HEK293 (cell line): ENCODE data around the gene SEMA4C.

Source experiments
- CTCF ChIA-PET: fragments of 350-600 bp; formaldehyde crosslinking; extraction: SDS; loops from one replicate; lab custom pipeline; 2021; ENCODE audit warnings: antibody characterized with exemption; lab: Yijun Ruan, JAX
- POLR2A ChIA-PET: fragments of 300-600 bp; formaldehyde crosslinking; extraction: SDS; loops from one replicate; lab custom pipeline; 2020; ENCODE audit warnings: antibody characterized with exemption, inconsistent platforms; lab: Yijun Ruan, JAX
- H3K27ac ChIP-seq: fragments of 200-500 bp; sonication (Bioruptor generic); 2 replicates; pipeline ENCODE4 v1.5.1; 2014; ENCODE audit warnings: low read depth, low read length, control low read depth, inconsistent platforms; ENCODE audit errors: extremely low read depth
- H3K36me3 ChIP-seq, 2 experiments: fragments of 200-500 bp in 1 of 2; sonication (Bioruptor generic) in 1 of 2; 1 replicate in 1 of 2; 2 replicates in 1 of 2; pipeline ENCODE4 v1.5.1; 2014 to 2017; ENCODE audit warnings: inconsistent platforms in 2 of 2, low read length in 2 of 2; ENCODE audit not compliant: control insufficient read depth in 2 of 2, insufficient read depth in 1 of 2
- H3K4me1 ChIP-seq: fragments of 200-500 bp; sonication (Bioruptor generic); 2 replicates; pipeline ENCODE4 v1.5.1; 2014; ENCODE audit warnings: mild to moderate bottlenecking, low read length, inconsistent platforms; ENCODE audit not compliant: control insufficient read depth, insufficient read depth
- H3K4me3 ChIP-seq: 2 replicates; pipeline ENCODE4 v1.5.1; 2011; ENCODE audit warnings: low read depth, mild to moderate bottlenecking, control low read depth, low read length, moderate library complexity
- H3K9me3 ChIP-seq: fragments of 200-500 bp; sonication (Bioruptor generic); 2 replicates; pipeline ENCODE4 v1.5.1; 2014; ENCODE audit warnings: low read depth, low read length, inconsistent platforms; ENCODE audit not compliant: control insufficient read depth, insufficient read depth
- ELK4 ChIP-seq: IDR thresholded peaks from 2 replicates; pipeline ENCODE4 v1.6.1; 2011; ENCODE audit warnings: mild to moderate bottlenecking, low read depth, low read length, borderline replicate concordance
- INSM2 ChIP-seq: fragments of 450-650 bp; formaldehyde crosslinking; IDR thresholded peaks from 2 replicates; pipeline ENCODE4 v1.5.1; 2016; ENCODE audit warnings: missing biosample characterization, missing genetic modification characterization
- KLF10 ChIP-seq: fragments of 450-650 bp; IDR thresholded peaks from 2 replicates; pipeline ENCODE4 v1.5.1; 2018; ENCODE audit warnings: missing biosample characterization, mild to moderate bottlenecking, missing genetic modification characterization
- MEIS1 ChIP-seq: sonication (generic); formaldehyde crosslinking; IDR thresholded peaks from 2 replicates; pipeline ENCODE4 v1.8.1; 2022; ENCODE audit warnings: missing genetic modification reagents, mild to moderate bottlenecking, borderline replicate concordance
- RBAK ChIP-seq: fragments of 450-650 bp; formaldehyde crosslinking; IDR thresholded peaks from 2 replicates; pipeline ENCODE4 v1.5.1; 2016; ENCODE audit warnings: missing biosample characterization, missing genetic modification characterization
- REST ChIP-seq: fragments of 450-650 bp; formaldehyde crosslinking; IDR thresholded peaks from 2 replicates; pipeline ENCODE4 v1.5.1; 2016; ENCODE audit warnings: missing biosample characterization, missing genetic modification characterization
- ZNF140 ChIP-seq: fragments of 450-650 bp; formaldehyde crosslinking; IDR thresholded peaks from 2 replicates; pipeline ENCODE4 v1.5.1; 2016; ENCODE audit warnings: missing biosample characterization, missing genetic modification characterization
- ZNF184 ChIP-seq: fragments of 450-650 bp; IDR thresholded peaks from 2 replicates; pipeline ENCODE4 v1.5.1; 2018; ENCODE audit warnings: missing biosample characterization, mild to moderate bottlenecking, missing genetic modification characterization
- ZNF19 ChIP-seq: fragments of 450-650 bp; formaldehyde crosslinking; IDR thresholded peaks from 2 replicates; pipeline ENCODE4; 2016; ENCODE audit warnings: missing biosample characterization, missing genetic modification characterization, low read depth
- ZNF26 ChIP-seq: fragments of 450-650 bp; formaldehyde crosslinking; IDR thresholded peaks from 2 replicates; pipeline ENCODE4 v1.5.1; 2016; ENCODE audit warnings: missing biosample characterization, missing genetic modification characterization
- ZNF350 ChIP-seq: fragments of 450-650 bp; formaldehyde crosslinking; IDR thresholded peaks from 2 replicates; pipeline ENCODE4 v1.5.0; 2017; ENCODE audit warnings: missing biosample characterization, mild to moderate bottlenecking, missing genetic modification characterization
- ZNF544 ChIP-seq: fragments of 450-650 bp; formaldehyde crosslinking; IDR thresholded peaks from 2 replicates; pipeline ENCODE4 v1.5.0; 2017; ENCODE audit warnings: missing biosample characterization, missing genetic modification characterization
- ZNF561 ChIP-seq: fragments of 450-650 bp; IDR thresholded peaks from 2 replicates; pipeline ENCODE4 v1.5.1; 2018; ENCODE audit warnings: missing biosample characterization, missing genetic modification characterization, borderline replicate concordance
- ZNF626 ChIP-seq: fragments of 450-650 bp; sonication (Bioruptor Pico); formaldehyde crosslinking; IDR thresholded peaks from 2 replicates; pipeline ENCODE4 v1.5.1; 2018; ENCODE audit warnings: missing biosample characterization, missing genetic modification characterization, inconsistent platforms
- ZNF664 ChIP-seq: fragments of 450-650 bp; formaldehyde crosslinking; IDR thresholded peaks from 2 replicates; pipeline ENCODE4 v1.5.1; 2016; ENCODE audit warnings: missing biosample characterization, missing genetic modification characterization
- ZNF747 ChIP-seq: fragments of 450-650 bp; formaldehyde crosslinking; IDR thresholded peaks from 2 replicates; pipeline ENCODE4 v1.5.1; 2016; ENCODE audit warnings: missing biosample characterization, missing genetic modification characterization
- ZNF768 ChIP-seq: fragments of 450-650 bp; formaldehyde crosslinking; IDR thresholded peaks from 2 replicates; pipeline ENCODE4 v1.5.1; 2018; ENCODE audit warnings: missing biosample characterization, mild to moderate bottlenecking, missing genetic modification characterization
- ZSCAN18 ChIP-seq: fragments of 450-650 bp; formaldehyde crosslinking; IDR thresholded peaks from 2 replicates; pipeline ENCODE4 v1.5.1; 2016; ENCODE audit warnings: missing biosample characterization, missing genetic modification characterization

SEMA4C gene

GRCh38 chr2:96832408-96832753, 37.5 kb downstream of the SEMA4C start (continued):
- TF ChIP-seq ZNF140 (tag by site-specific recombination) (no peak), ZNF768 (tag by site-specific recombination) (no peak), MEIS1 (CRISPR knock-in tag) (no peak)
- TF ChIP-seq, all 188 proteins: peak for 0

- CTCF ChIA-PET: interaction anchor here (1.7 kb wide), 1 partner anchor 25 kb away, joined by 3 read pairs; no protein-coding TSS in a partner anchor
- Histone ChIP-seq H3K27ac (no peak overlapping the region), H3K36me3 (peaks cover 24 to 78% of the 10 kb centered on the region in 2 experiments), H3K9me3 (no peaks in the 10 kb centered on the region), H3K4me3 (no peak overlapping the region), H3K4me1 (peaks cover 4% of the 10 kb centered on the region; the same call in 1 of the 2 replicates)
- POLR2A ChIA-PET: no interaction called here
- peak; percentile 94 for TF ChIP-seq REST (tag by site-specific recombination)
- TF ChIP-seq ZNF544 (tag by site-specific recombination): no peak
- no peak for TF ChIP-seq ZNF664 (tag by site-specific recombination)
- no peak for TF ChIP-seq ZNF747 (tag by site-specific recombination)
- no peak for TF ChIP-seq ZNF626 (tag by site-specific recombination)
- no peak for TF ChIP-seq ZNF19 (tag by site-specific recombination)
Measured at GRCh38 chr2:96831679-96832078, 38.2 kb downstream of the SEMA4C start.

GRCh38 chr2:96830044-96830562, 39.8 kb downstream of the SEMA4C start:
- Histone ChIP-seq H3K4me3 (no peak overlapping the region), H3K4me1 (peaks cover 4% of the 10 kb centered on the region; the same call in 1 of the 2 replicates), H3K27ac (no peak overlapping the region), H3K9me3 (no peaks in the 10 kb centered on the region), H3K36me3 (peaks cover 33 to 88% of the 10 kb centered on the region in 2 experiments)
- TF ChIP-seq ZNF350 (tag by site-specific recombination): no peak
- no peak for TF ChIP-seq ZNF184 (tag by site-specific recombination)
- no peak for TF ChIP-seq MEIS1 (CRISPR knock-in tag)
- TF ChIP-seq INSM2 (tag by site-specific recombination): no peak
- no peak for TF ChIP-seq KLF10 (tag by site-specific recombination)
- TF ChIP-seq RBAK (tag by site-specific recombination): no peak
- no peak for TF ChIP-seq ZNF26 (tag by site-specific recombination)
- TF ChIP-seq ZNF561: no peak
- TF ChIP-seq ZSCAN18 (tag by site-specific recombination): no peak
- TF ChIP-seq ELK4: no peak
- ChIA-PET CTCF (no interaction called here), POLR2A (no interaction called here)
